Neutrophil (primary cell): ENCODE data around the gene ATG2A.

Experiments
- H3K27ac ChIP-seq: fragments of 200-600 bp; sonication (generic); 2 replicates; pipeline ENCODE4 v1.5.1; 2016; ENCODE audit warnings: mild to moderate bottlenecking, moderate library complexity
- H3K27me3 ChIP-seq: fragments of 200-600 bp; sonication (generic); 2 replicates; pipeline ENCODE4 v1.6.0; 2016; ENCODE audit warnings: mild to moderate bottlenecking
- H3K36me3 ChIP-seq: fragments of 200-600 bp; sonication (generic); 2 replicates; pipeline ENCODE4 v1.5.1; 2017
- H3K4me1 ChIP-seq, 2 experiments: fragments of 200-600 bp in 1 of 2; sonication (generic) in 1 of 2; 1 replicate in 1 of 2; 2 replicates in 1 of 2; pipeline versions ENCODE4 v1.5.1 to v1.6.1; 2013 to 2016; ENCODE audit warnings: low read depth in 1 of 2, low read length in 1 of 2, mild to moderate bottlenecking in 1 of 2, moderate library complexity in 1 of 2; ENCODE audit not compliant: control insufficient read depth in 1 of 2, insufficient read depth in 1 of 2
- H3K4me3 ChIP-seq, 2 experiments: fragments of 200-600 bp in 1 of 2; sonication (generic) in 1 of 2; 1 replicate in 1 of 2; 2 replicates in 1 of 2; pipeline ENCODE4 v1.5.1; 2013 to 2016; ENCODE audit warnings: low read depth in 1 of 2, low read length in 1 of 2, mild to moderate bottlenecking in 1 of 2, moderate library complexity in 1 of 2
- H3K9me3 ChIP-seq: fragments of 200-600 bp; sonication (generic); 2 replicates; pipeline ENCODE4 v1.5.1; 2016
- CTCF ChIP-seq: fragments of 200-600 bp; sonication (generic); IDR thresholded peaks from 2 replicates; pipeline ENCODE4 v1.5.1; 2016; ENCODE audit warnings: antibody characterized with exemption

The ATG2A gene

DNA sequence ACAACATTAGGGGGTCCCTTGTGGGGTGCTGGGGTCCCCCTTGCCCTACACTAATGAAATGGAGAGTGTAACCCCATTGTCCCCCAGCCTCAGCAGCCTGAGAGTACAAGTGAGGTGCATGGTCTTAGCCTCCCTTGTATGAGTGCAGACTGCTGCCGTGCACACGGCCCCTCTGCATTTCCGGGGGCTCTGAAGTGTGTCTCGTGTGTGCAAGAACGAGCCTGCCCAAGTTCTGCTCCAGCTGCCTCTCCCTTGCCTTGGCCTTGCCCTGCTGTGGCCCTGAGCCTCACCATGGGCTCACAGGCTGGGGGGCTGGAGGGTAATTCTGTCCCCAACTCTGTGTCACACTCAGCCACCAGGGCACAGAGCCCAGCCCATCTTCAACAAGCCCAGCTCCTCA is 33.4 kb downstream of the ATG2A start:
- no peaks in the 10 kb centered on the region for H3K9me3 ChIP-seq
- H3K27ac ChIP-seq, result peak overlapping the region; percentile 8
- H3K4me3 ChIP-seq, result no peak overlapping the region
- H3K27me3 ChIP-seq, result no peaks in the 10 kb centered on the region
- H3K4me1 ChIP-seq, result peaks cover 65 to 72% of the 10 kb centered on the region in 2 experiments
- TF ChIP-seq CTCF, result no peak
- no peaks in the 10 kb centered on the region for H3K36me3 ChIP-seq

GRCh38 chr11:64882243-64882642 is 34.8 kb downstream of the ATG2A start:
- no peak overlapping the region for H3K4me3 ChIP-seq
- no peaks in the 10 kb centered on the region for H3K9me3 ChIP-seq
- peaks cover 53 to 62% of the 10 kb centered on the region in 2 experiments for H3K4me1 ChIP-seq
- no peak overlapping the region for H3K27ac ChIP-seq
- H3K27me3 ChIP-seq, result no peaks in the 10 kb centered on the region
- H3K36me3 ChIP-seq, result no peaks in the 10 kb centered on the region
- no peak for TF ChIP-seq CTCF

DNA sequence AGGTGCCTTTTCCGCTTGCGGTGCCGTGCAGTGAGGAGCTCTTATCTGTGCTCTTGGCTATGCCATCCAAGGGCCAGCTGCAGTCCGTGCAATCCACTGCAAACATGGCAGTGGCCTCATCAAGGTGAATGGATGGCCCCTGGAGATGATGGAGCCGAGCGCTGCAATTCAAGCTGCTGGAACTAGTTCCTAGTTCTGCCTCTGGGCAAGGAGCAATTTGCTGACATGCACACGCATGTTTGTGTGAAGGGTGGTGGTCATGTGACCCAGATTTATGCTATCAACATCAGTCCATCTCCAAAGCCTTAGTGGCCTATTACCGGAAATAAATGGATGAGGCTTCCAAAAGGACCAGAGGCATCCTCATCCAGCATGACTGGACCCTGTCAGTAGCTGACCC is 35.5 kb downstream of the ATG2A start:
- H3K27ac ChIP-seq, result peak overlapping the region; percentile 99
- no peaks in the 10 kb centered on the region for H3K27me3 ChIP-seq
- peaks cover 54 to 64% of the 10 kb centered on the region in 2 experiments for H3K4me1 ChIP-seq

GRCh38 chr11:64880240-64881001 is 36.6 kb downstream of the ATG2A start:
- H3K9me3 ChIP-seq, result no peaks in the 10 kb centered on the region
- peak overlapping the region in 1 of 2 experiments; percentile 5 for H3K4me3 ChIP-seq
- H3K27me3 ChIP-seq, result no peaks in the 10 kb centered on the region
- no peak for TF ChIP-seq CTCF
- H3K4me1 ChIP-seq, result peaks cover 53 to 65% of the 10 kb centered on the region in 2 experiments
- H3K36me3 ChIP-seq, result no peaks in the 10 kb centered on the region
- peak overlapping the region; percentile 99 for H3K27ac ChIP-seq

More for the DNA sequence above, 35.5 kb downstream of the ATG2A start:
- H3K9me3 ChIP-seq, result no peaks in the 10 kb centered on the region
- no peak for TF ChIP-seq CTCF
- no peaks in the 10 kb centered on the region for H3K36me3 ChIP-seq
- no peak overlapping the region for H3K4me3 ChIP-seq

DNA sequence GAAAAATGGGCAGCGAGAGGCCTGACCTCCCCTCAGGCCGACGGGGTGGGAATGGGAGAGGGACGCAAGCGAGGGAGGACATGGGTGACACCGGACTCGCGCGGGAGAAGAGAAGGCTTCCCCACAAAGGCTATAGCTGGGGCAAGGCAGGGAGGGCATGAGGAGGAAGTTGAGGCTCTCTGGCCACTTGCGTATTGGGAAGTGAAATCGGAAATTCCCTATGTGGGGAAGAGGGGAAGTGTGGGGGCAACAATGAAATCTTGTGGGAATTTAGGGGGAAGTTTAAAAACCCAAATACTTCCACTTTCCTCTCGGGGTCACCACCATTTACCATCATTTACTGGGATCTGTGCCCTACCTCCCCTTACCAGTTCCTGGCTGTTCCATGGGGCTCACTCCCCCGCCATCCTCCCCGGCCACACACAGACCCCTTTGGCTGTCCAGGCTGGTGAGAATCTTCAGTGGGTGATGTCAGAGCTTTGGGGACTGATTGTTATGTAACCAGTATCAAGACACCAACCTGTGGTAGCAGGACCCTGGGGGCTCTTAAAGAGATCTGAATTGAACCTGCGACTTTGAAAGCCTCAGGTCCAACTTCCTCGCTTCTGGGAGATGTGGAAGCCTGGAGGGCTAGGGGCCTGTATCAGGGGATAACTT is 37.6 kb downstream of the ATG2A start:
- H3K4me3 ChIP-seq, result peak overlapping the region; percentile 78 to 100
- H3K27me3 ChIP-seq, result no peaks in the 10 kb centered on the region
- peak overlapping the region; percentile 99 for H3K27ac ChIP-seq
- H3K9me3 ChIP-seq, result no peaks in the 10 kb centered on the region
- no peak for TF ChIP-seq CTCF
- H3K4me1 ChIP-seq, result peaks cover 53 to 65% of the 10 kb centered on the region in 2 experiments
- H3K36me3 ChIP-seq, result peaks cover 7% of the 10 kb centered on the region
